HepG2 (cell line): ENCODE results near the gene HOXA6. TPM values are rescaled to one million over a fixed set of nuclear protein-coding genes. Genes with fewer than 3 reads are reported as not detected.
A peak's percentile ranks its signal among the peaks of the same experiment; 100 is the strongest.

ENCODE experiments used
- ASH2L ChIP-seq: fragments of 300-600, 200-600 bp; sonication (generic); IDR thresholded peaks from 2 replicates; pipeline ENCODE4 v1.7.0; 2017; ENCODE audit warnings: low read depth, mild to moderate bottlenecking, moderate library complexity, mixed read lengths, low read length; ENCODE audit not compliant: insufficient read length
- ATF6 ChIP-seq: sonication (generic); formaldehyde crosslinking; conservative IDR thresholded peaks from 2 replicates; pipeline ENCODE4 v1.4.0; 2020; ENCODE audit warnings: missing genetic modification reagents
- BCL6 ChIP-seq: IDR thresholded peaks from 2 replicates; pipeline ENCODE4 v1.6.1; 2016; ENCODE audit warnings: missing genetic modification reagents, missing compliant biosample characterization
- CHD2 ChIP-seq: IDR thresholded peaks from 2 replicates; pipeline ENCODE4 v1.6.1; 2011; ENCODE audit warnings: low read depth, low read length, improper control_type of control experiment
- EP300 ChIP-seq, 3 experiments: sonication (generic) in 1 of 3; formaldehyde crosslinking in 1 of 3; IDR thresholded peaks; 2 replicates each; pipeline versions ENCODE4 v1.5.1 to v1.6.1; 2011 to 2020; ENCODE audit warnings: low read depth in 2 of 3, low read length in 2 of 3, borderline replicate concordance in 1 of 3, improper control_type of control experiment in 1 of 3, mild to moderate bottlenecking in 1 of 3, missing genetic modification reagents in 1 of 3, moderate library complexity in 1 of 3
- GLI4 ChIP-seq: sonication (generic); formaldehyde crosslinking; IDR thresholded peaks from 2 replicates; pipeline ENCODE4 v1.5.1; 2020; ENCODE audit warnings: missing genetic modification reagents, mild to moderate bottlenecking, moderate library complexity, borderline replicate concordance
- HOXA5 ChIP-seq: sonication (generic); formaldehyde crosslinking; IDR thresholded peaks from 2 replicates; pipeline ENCODE4 v1.4.0; 2020; ENCODE audit warnings: missing genetic modification reagents
- KAT2B ChIP-seq: fragments of 150-350 bp; IDR thresholded peaks from 2 replicates; pipeline ENCODE4 v1.6.1; 2014; ENCODE audit warnings: low read depth, low read length, borderline replicate concordance
- KLF15 ChIP-seq: sonication (generic); formaldehyde crosslinking; IDR thresholded peaks from 2 replicates; pipeline ENCODE4 v1.8.1; 2023; ENCODE audit warnings: borderline replicate concordance, mild to moderate bottlenecking, inconsistent platforms, missing genetic modification reagents, mixed read lengths
- PCBP2 ChIP-seq: fragments of 200-400 bp; formaldehyde crosslinking; optimal IDR thresholded peaks from 2 replicates; pipeline ENCODE3; 2018; ENCODE audit warnings: low read length, low read depth; ENCODE audit not compliant: poor library complexity, severe bottlenecking
- PHF21A ChIP-seq: sonication (generic); formaldehyde crosslinking; IDR thresholded peaks from 2 replicates; pipeline ENCODE4 v1.5.0; 2020; ENCODE audit warnings: mild to moderate bottlenecking, missing genetic modification reagents
- REXO4 ChIP-seq: sonication (generic); formaldehyde crosslinking; IDR thresholded peaks from 2 replicates; pipeline ENCODE4 v1.8.0; 2022; ENCODE audit warnings: missing genetic modification reagents, mild to moderate bottlenecking, borderline replicate concordance
- SAFB2 ChIP-seq: sonication (generic); formaldehyde crosslinking; IDR thresholded peaks from 2 replicates; pipeline ENCODE4 v1.5.1; 2020; ENCODE audit warnings: missing genetic modification reagents, low read depth, mild to moderate bottlenecking, borderline replicate concordance
- SAP130 ChIP-seq: IDR thresholded peaks from 2 replicates; pipeline ENCODE4 v1.6.1; 2016; ENCODE audit warnings: low read depth
- SMAD9 ChIP-seq: sonication (generic); formaldehyde crosslinking; IDR thresholded peaks from 2 replicates; pipeline ENCODE4 v1.5.1; 2020; ENCODE audit warnings: mild to moderate bottlenecking, missing genetic modification reagents
- SP2 ChIP-seq: sonication (generic); formaldehyde crosslinking; IDR thresholded peaks from 2 replicates; pipeline ENCODE4 v1.5.1; 2020; ENCODE audit warnings: mild to moderate bottlenecking, missing genetic modification reagents
- SPEN ChIP-seq: sonication (generic); formaldehyde crosslinking; IDR thresholded peaks from 2 replicates; pipeline ENCODE4 v1.5.1; 2020; ENCODE audit warnings: low read depth, mild to moderate bottlenecking, missing genetic modification reagents
- ZBTB14 ChIP-seq: sonication (generic); formaldehyde crosslinking; IDR thresholded peaks from 2 replicates; pipeline ENCODE4 v1.4.0; 2020; ENCODE audit warnings: missing genetic modification reagents
- ZBTB39 ChIP-seq: sonication (generic); formaldehyde crosslinking; IDR thresholded peaks from 2 replicates; pipeline ENCODE4 v1.5.0; 2020; ENCODE audit warnings: missing genetic modification reagents
- ZFP41 ChIP-seq: sonication (generic); formaldehyde crosslinking; IDR thresholded peaks from 2 replicates; pipeline ENCODE4 v1.4.0; 2020; ENCODE audit warnings: mild to moderate bottlenecking, missing genetic modification reagents, borderline replicate concordance
- ZFY ChIP-seq: sonication (generic); formaldehyde crosslinking; IDR thresholded peaks from 2 replicates; pipeline ENCODE4 v1.4.0; 2020; ENCODE audit warnings: missing genetic modification reagents
- ZFYVE20 ChIP-seq: sonication (generic); formaldehyde crosslinking; IDR thresholded peaks from 2 replicates; pipeline ENCODE4 v1.8.0; 2023; ENCODE audit warnings: low read depth, mild to moderate bottlenecking, moderate library complexity, missing genetic modification reagents, borderline replicate concordance
- ZNF274 ChIP-seq: sonication (generic); formaldehyde crosslinking; IDR thresholded peaks from 2 replicates; pipeline ENCODE4 v1.5.1; 2020; ENCODE audit warnings: mild to moderate bottlenecking, missing genetic modification reagents
- ZNF343 ChIP-seq: sonication (generic); formaldehyde crosslinking; IDR thresholded peaks from 2 replicates; pipeline ENCODE4 v1.4.0; 2020; ENCODE audit warnings: mild to moderate bottlenecking, missing genetic modification reagents
- ZNF510 ChIP-seq: sonication (generic); formaldehyde crosslinking; IDR thresholded peaks from 2 replicates; pipeline ENCODE4 v1.4.0; 2020; ENCODE audit warnings: low read depth, mild to moderate bottlenecking, missing genetic modification reagents
- ZNF780A ChIP-seq: sonication (generic); formaldehyde crosslinking; IDR thresholded peaks from 2 replicates; pipeline ENCODE4 v1.8.0; 2022; ENCODE audit warnings: mild to moderate bottlenecking, missing genetic modification reagents, moderate library complexity
- polyA plus RNA-seq, 8 experiments: library from polyadenylated mRNA; depleted of rRNA in 3 of 8; stranded (reverse) in 7 of 8; unstranded in 1 of 8; fragments of >200 nt; fragmentation: Illumina TruSeq in 4 of 8; extraction: Trizol in 4 of 8; gene quantifications; 2 replicates each; pipeline versions ENCODE4 v1.2.1 to v1.2.3, GENCODE V29; 2011 to 2016; ENCODE audit warnings: low read depth in 4 of 8, missing spikeins in 1 of 8, mixed read lengths in 1 of 8; ENCODE audit not compliant: insufficient read depth in 1 of 8
- total RNA-seq, 5 experiments: library from RNA; depleted of rRNA; stranded (reverse); fragments of >200 nt; fragmentation: Illumina TruSeq; extraction: Trizol; gene quantifications; 2 replicates each; pipeline ENCODE4 v1.2.3, GENCODE V29; 2016; ENCODE audit warnings: low read depth in 1 of 5

HOXA6 gene
- total and polyA plus RNA-seq, 2 of the 13 experiments (the other 11 are each of a cell fraction or from before 2014, with no cell fraction given), result 1.3 to 1.5 TPM

GRCh38 chr7:27141923-27142579, 5.5 kb downstream of the HOXA6 start (continued):
- TF ChIP-seq ATF6 (CRISPR knock-in tag) (no peak), ZNF274 (no peak), SAFB2 (CRISPR knock-in tag) (no peak), ZNF510 (CRISPR knock-in tag) (no peak), GLI4 (no peak), BCL6 (CRISPR knock-in tag) (no peak), ZFYVE20 (CRISPR knock-in tag) (no peak), PCBP2 (no peak), SPEN (no peak), ZNF343 (CRISPR knock-in tag) (no peak), ZBTB39 (CRISPR knock-in tag) (no peak), EP300 (IDR thresholded peaks at IDR 0.05; ENCODE audit: low read depth in 2 of 2, low read length in 2 of 2) (no peak), EP300 (CRISPR knock-in tag; IDR thresholded peaks at IDR 0.05; ENCODE audit: borderline replicate concordance) (no peak), ZFY (CRISPR knock-in tag) (peak; percentile 59), KLF15 (CRISPR knock-in tag) (no peak), PHF21A (CRISPR knock-in tag) (0 out of 2 replicates have a peak, but pooled peaks have one; percentile 18), ASH2L (no peak), SAP130 (CRISPR knock-in tag) (peak; percentile 55), ZBTB14 (CRISPR knock-in tag) (no peak), SMAD9 (CRISPR knock-in tag) (no peak), SP2 (CRISPR knock-in tag) (no peak), CHD2 (no peak), REXO4 (CRISPR knock-in tag) (no peak), HOXA5 (CRISPR knock-in tag) (no peak), ZNF780A (CRISPR knock-in tag) (no peak), KAT2B (no peak), ZFP41 (CRISPR knock-in tag) (no peak)
